KMS-11 (cell line): Measurements from ENCODE around the gene KMT2C.

Experiments used
- H2AFZ ChIP-seq: fragments of 200-600 bp; sonication (generic); 2 replicates; pipeline ENCODE4 v1.6.1; 2016; ENCODE audit warnings: antibody characterized with exemption, mixed run types, low read depth
- H3K27ac ChIP-seq: fragments of 200-600 bp; sonication (generic); 2 replicates; pipeline ENCODE4 v1.6.1; 2016; ENCODE audit warnings: mild to moderate bottlenecking, mixed run types
- H3K27me3 ChIP-seq: fragments of 200-600 bp; sonication (generic); 2 replicates; pipeline ENCODE4 v1.6.1; 2017; ENCODE audit warnings: mild to moderate bottlenecking, low read depth, mixed run types, moderate library complexity; ENCODE audit not compliant: insufficient read depth
- H3K36me3 ChIP-seq: fragments of 200-600 bp; sonication (generic); 2 replicates; pipeline ENCODE4 v1.6.1; 2017; ENCODE audit warnings: mild to moderate bottlenecking, mixed run types; ENCODE audit not compliant: insufficient read depth
- H3K4me1 ChIP-seq: fragments of 200-600 bp; sonication (generic); 2 replicates; pipeline ENCODE4 v1.6.1; 2016; ENCODE audit warnings: mild to moderate bottlenecking, low read depth, mixed run types; ENCODE audit not compliant: poor library complexity, severe bottlenecking
- H3K4me2 ChIP-seq: fragments of 200-600 bp; sonication (generic); 2 replicates; pipeline ENCODE4 v1.7.0; 2016; ENCODE audit warnings: mild to moderate bottlenecking, mixed run types
- H3K4me3 ChIP-seq: fragments of 200-600 bp; sonication (generic); IDR thresholded peaks from 2 replicates; pipeline ENCODE4 v1.6.1; 2017; ENCODE audit warnings: low read depth, low read length, mixed read lengths; ENCODE audit not compliant: insufficient read depth
- H3K79me2 ChIP-seq: fragments of 200-600 bp; sonication (generic); 2 replicates; pipeline ENCODE4 v1.6.1; 2016; ENCODE audit warnings: low read depth, mixed run types; ENCODE audit not compliant: insufficient read depth
- H3K9ac ChIP-seq: fragments of 200-600 bp; sonication (generic); 2 replicates; pipeline ENCODE4 v1.6.1; 2016; ENCODE audit warnings: mild to moderate bottlenecking, mixed run types
- H4K20me1 ChIP-seq: fragments of 200-600 bp; sonication (generic); 2 replicates; pipeline ENCODE4 v1.6.1; 2016; ENCODE audit warnings: mild to moderate bottlenecking, mixed run types; ENCODE audit not compliant: insufficient read depth
- TF ChIP-seq, protein P1 (sequence below): fragments of 200-600 bp; sonication (generic); conservative IDR thresholded peaks from 2 replicates; pipeline ENCODE4 v1.6.1; 2017; ENCODE audit warnings: low read depth, mild to moderate bottlenecking, antibody characterized with exemption, low read length, moderate library complexity, mixed read lengths

Gene KMT2C

DNA sequence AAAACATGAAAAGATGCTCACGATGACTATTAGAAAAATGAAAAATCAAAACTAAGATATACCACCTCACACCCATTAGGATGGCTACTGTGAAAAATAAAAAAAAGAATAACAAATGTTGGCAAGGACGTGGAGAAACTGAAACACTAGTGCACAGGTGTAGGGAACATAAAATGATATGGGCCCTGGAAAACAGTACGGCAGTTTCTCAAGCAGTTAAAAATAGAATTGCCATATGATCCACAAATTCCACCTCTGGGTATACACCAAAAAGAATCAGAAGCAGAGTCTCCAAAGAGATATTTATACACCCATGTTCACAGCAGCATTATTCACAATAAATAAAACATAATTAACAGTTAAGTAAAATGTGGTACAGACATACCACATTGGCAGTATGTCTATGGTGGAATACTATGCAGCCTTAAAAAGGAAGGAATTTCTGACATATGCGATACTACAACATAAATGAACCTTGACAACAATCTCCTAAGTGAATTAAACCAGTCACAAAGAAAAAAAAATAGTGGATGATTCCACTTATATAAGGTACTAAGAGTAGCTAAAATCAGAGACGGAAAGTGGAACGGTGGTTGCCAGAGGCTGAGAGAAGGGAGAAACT, 69.7 kb downstream of the KMT2C start:
- Histone ChIP-seq H3K79me2 (peaks cover 100% of the 10 kb centered on the region), H3K4me1 (peaks cover 33% of the 10 kb centered on the region), H3K36me3 (no peaks in the 10 kb centered on the region), H3K27me3 (no peaks in the 10 kb centered on the region), H2AFZ (no peak overlapping the region), H3K27ac (no peak overlapping the region), H3K4me2 (no peak overlapping the region), H4K20me1 (peaks cover 61% of the 10 kb centered on the region), H3K9ac (no peak overlapping the region), H3K4me3 (no peak overlapping the region)
- TF ChIP-seq, protein P1, sequence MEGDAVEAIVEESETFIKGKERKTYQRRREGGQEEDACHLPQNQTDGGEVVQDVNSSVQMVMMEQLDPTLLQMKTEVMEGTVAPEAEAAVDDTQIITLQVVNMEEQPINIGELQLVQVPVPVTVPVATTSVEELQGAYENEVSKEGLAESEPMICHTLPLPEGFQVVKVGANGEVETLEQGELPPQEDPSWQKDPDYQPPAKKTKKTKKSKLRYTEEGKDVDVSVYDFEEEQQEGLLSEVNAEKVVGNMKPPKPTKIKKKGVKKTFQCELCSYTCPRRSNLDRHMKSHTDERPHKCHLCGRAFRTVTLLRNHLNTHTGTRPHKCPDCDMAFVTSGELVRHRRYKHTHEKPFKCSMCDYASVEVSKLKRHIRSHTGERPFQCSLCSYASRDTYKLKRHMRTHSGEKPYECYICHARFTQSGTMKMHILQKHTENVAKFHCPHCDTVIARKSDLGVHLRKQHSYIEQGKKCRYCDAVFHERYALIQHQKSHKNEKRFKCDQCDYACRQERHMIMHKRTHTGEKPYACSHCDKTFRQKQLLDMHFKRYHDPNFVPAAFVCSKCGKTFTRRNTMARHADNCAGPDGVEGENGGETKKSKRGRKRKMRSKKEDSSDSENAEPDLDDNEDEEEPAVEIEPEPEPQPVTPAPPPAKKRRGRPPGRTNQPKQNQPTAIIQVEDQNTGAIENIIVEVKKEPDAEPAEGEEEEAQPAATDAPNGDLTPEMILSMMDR, result no peak

DNA sequence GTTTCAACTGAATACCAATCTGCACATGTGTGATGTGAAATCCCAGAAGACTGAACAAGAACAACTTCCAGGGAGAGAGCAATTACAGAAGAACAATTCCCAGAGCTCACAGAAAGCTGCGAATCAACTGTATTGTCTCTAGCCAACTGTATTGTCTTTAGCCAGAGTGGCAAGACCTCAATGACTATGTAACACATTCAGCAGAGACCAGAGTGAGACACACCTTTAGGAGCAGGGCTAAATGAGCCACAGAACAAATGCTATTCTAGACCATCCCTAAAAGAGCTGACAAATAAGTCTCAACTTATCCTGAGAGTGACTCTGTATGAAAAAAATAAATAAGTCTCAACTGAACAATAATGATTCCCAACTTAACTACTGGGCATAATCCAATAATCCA, 72.0 kb downstream of the KMT2C start:
- H3K27me3 ChIP-seq, result no peaks in the 10 kb centered on the region
- peaks cover 20% of the 10 kb centered on the region for H3K4me1 ChIP-seq
- H3K9ac ChIP-seq, result no peak overlapping the region
- no peaks in the 10 kb centered on the region for H3K36me3 ChIP-seq
- TF ChIP-seq, protein P1, result no peak
- H3K79me2 ChIP-seq, result peaks cover 98% of the 10 kb centered on the region
- no peak overlapping the region for H3K4me3 ChIP-seq
- peaks cover 44% of the 10 kb centered on the region for H4K20me1 ChIP-seq
- no peak overlapping the region for H3K4me2 ChIP-seq
- no peak overlapping the region for H2AFZ ChIP-seq
- no peak overlapping the region for H3K27ac ChIP-seq

DNA sequence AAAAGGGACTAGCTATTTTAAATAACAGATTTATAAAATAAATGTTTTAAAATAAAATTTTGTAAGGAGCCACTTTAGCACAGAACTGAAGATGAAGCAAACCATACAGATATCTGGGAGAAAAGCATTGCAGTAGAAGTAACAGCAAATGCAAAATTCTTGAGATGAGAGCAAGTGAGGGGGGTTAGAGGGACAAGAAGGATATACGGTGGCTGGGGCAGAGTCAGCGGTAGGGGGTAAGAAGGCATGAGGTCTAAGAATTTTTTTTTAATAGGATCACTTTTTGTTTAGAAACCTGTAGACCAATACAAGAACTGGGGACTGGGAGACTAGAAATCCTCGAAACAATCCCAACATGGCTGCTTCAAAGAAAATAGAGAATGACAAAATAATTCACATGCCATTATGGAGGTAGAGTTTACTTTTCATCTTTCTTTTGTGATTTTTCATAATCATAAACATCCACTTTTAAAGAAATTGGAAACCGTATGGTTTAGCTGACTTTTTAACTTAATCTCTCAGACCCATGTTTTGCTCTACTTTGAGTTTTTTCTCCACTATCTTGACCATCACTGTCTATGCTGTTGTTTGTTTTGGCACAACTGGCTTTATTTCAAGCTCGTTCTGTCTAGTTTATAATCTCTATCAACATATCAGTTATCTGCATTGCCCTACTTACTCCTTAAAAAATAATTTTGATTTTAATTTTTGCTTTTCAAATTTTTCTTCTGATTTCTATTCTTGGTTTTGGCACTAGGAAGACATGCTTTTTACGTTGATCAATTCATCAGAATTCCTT, 73.5 kb downstream of the KMT2C start:
- TF ChIP-seq, protein P1, result no peak
- Histone ChIP-seq H2AFZ (no peak overlapping the region), H3K79me2 (peaks cover 98% of the 10 kb centered on the region), H3K36me3 (no peaks in the 10 kb centered on the region), H3K9ac (no peak overlapping the region), H3K4me3 (no peak overlapping the region), H3K4me2 (no peak overlapping the region), H3K4me1 (peaks cover 20% of the 10 kb centered on the region), H3K27ac (no peak overlapping the region), H3K27me3 (no peaks in the 10 kb centered on the region), H4K20me1 (peaks cover 38% of the 10 kb centered on the region)

DNA sequence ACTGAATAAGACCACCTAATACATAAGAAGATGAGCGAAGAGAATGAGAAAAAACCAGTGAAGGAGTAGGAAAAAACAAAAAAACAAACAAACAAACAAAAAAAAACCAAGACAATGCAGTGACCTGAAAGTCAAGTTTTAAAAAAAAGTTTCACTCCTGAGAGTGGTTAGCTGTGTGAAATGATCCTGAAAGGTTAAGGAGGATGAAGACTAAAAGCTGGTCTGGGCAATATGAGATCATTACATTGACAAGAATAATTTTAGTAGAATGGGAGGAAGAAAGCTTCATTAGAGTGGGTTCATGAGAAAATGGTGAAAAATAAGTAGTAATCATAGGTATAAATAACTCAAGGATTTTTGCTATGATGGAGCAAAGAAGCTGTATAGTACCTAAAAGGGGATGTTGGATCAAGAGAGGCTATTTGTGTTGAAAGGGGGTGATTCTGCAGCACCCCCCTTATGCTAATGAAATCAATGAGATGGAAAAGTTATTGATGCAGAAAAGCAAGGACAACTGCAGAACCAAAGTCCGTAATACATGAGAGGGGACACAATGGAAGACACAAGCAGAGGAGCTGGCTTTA, 80.2 kb downstream of the KMT2C start:
- Histone ChIP-seq H3K79me2 (peaks cover 57% of the 10 kb centered on the region), H3K4me1 (peaks cover 22% of the 10 kb centered on the region), H3K4me3 (no peak overlapping the region)

More for the DNA sequence above, 80.2 kb downstream of the KMT2C start:
- Histone ChIP-seq H3K27ac (no peak overlapping the region), H3K27me3 (no peaks in the 10 kb centered on the region), H3K9ac (no peak overlapping the region), H4K20me1 (peaks cover 10% of the 10 kb centered on the region; the same call in 1 of the 2 replicates), H2AFZ (no peak overlapping the region), H3K4me2 (no peak overlapping the region; the same call in 1 of the 2 replicates), H3K36me3 (no peaks in the 10 kb centered on the region)
- TF ChIP-seq, protein P1, result no peak
